OCI-LY1 (cell line): ENCODE measurements around the gene MARCHF9.

Experiments used
- H2AFZ ChIP-seq: fragments of 200-600 bp; sonication (generic), shearing (Covaris generic); 2 replicates; pipeline ENCODE4 v1.6.0; 2014; ENCODE audit warnings: antibody characterized with exemption, mild to moderate bottlenecking, low read length
- H3F3A ChIP-seq: fragments of 200-600 bp; sonication (generic), shearing (Covaris generic); 2 replicates; pipeline ENCODE4 v1.6.0; 2014; ENCODE audit warnings: mild to moderate bottlenecking, antibody characterized with exemption, low read length, moderate library complexity; ENCODE audit not compliant: insufficient read depth
- H3K27ac ChIP-seq: fragments of 200-600 bp; sonication (generic); 2 replicates; pipeline ENCODE4 v1.5.1; 2014; ENCODE audit warnings: low read length, mixed run types, mild to moderate bottlenecking, low read depth; ENCODE audit not compliant: poor library complexity, severe bottlenecking
- H3K27me3 ChIP-seq: fragments of 200-600 bp; sonication (generic); 2 replicates; pipeline ENCODE4 v1.6.0; 2014; ENCODE audit warnings: antibody characterized with exemption, mild to moderate bottlenecking, low read length, moderate library complexity; ENCODE audit not compliant: insufficient read depth
- H3K36me3 ChIP-seq: fragments of 200-600 bp; sonication (generic); 2 replicates; pipeline ENCODE4 v1.6.1; 2014; ENCODE audit warnings: mild to moderate bottlenecking, antibody characterized with exemption, low read length, moderate library complexity, mixed read lengths; ENCODE audit not compliant: insufficient read depth
- H3K4me1 ChIP-seq: fragments of 200-600 bp; sonication (generic); 2 replicates; pipeline ENCODE4 v1.5.1; 2014; ENCODE audit warnings: mild to moderate bottlenecking, low read length, moderate library complexity; ENCODE audit not compliant: insufficient read depth, severe bottlenecking
- H3K4me2 ChIP-seq: fragments of 200-600 bp; sonication (generic), shearing (Covaris generic); 2 replicates; pipeline ENCODE4 v1.6.1; 2014; ENCODE audit warnings: low read length
- H3K4me3 ChIP-seq: fragments of 200-600 bp; sonication (generic); 2 replicates; pipeline ENCODE4 v1.5.1; 2014; ENCODE audit warnings: low read length, low read depth, mild to moderate bottlenecking, mixed read lengths; ENCODE audit not compliant: poor library complexity, severe bottlenecking
- H3K79me2 ChIP-seq: fragments of 200-600 bp; shearing (Covaris generic); 2 replicates; pipeline ENCODE4 v1.6.1; 2016; ENCODE audit warnings: mixed run types, low read length, mixed read lengths; ENCODE audit not compliant: insufficient read depth
- H3K9ac ChIP-seq: fragments of 200-600 bp; sonication (generic), shearing (Covaris generic); 2 replicates; pipeline ENCODE4 v1.6.1; 2014; ENCODE audit warnings: mild to moderate bottlenecking, low read length, mixed read lengths
- H3K9me2 ChIP-seq: fragments of 200-600 bp; sonication (generic), shearing (Covaris generic); 2 replicates; pipeline ENCODE4 v1.6.1; 2014; ENCODE audit warnings: low read depth, mild to moderate bottlenecking, low read length, mixed read lengths
- H3K9me3 ChIP-seq: fragments of 200-600 bp; shearing (Covaris generic); 2 replicates; pipeline ENCODE4 v1.6.1; 2014; ENCODE audit warnings: low read length, mixed read lengths
- H4K20me1 ChIP-seq: fragments of 200-600 bp; sonication (generic), shearing (Covaris generic); 2 replicates; pipeline ENCODE4 v1.6.0; 2016; ENCODE audit warnings: mild to moderate bottlenecking, low read length; ENCODE audit not compliant: insufficient read depth
- CTCF ChIP-seq: fragments of 200-600 bp; sonication (generic), shearing (Covaris generic); IDR thresholded peaks from 2 replicates; pipeline ENCODE4 v1.5.1; 2017; ENCODE audit warnings: mild to moderate bottlenecking, antibody characterized with exemption, low read length, moderate library complexity, mixed read lengths
- EZH2 ChIP-seq: fragments of 200-600 bp; sonication (generic), shearing (Covaris generic); IDR thresholded peaks from 2 replicates; pipeline ENCODE4 v1.8.0; 2017; ENCODE audit warnings: borderline replicate concordance, mixed run types, mild to moderate bottlenecking, antibody characterized with exemption, low read length, moderate library complexity, mixed read lengths

Gene MARCHF9

GRCh38 chr12:57722716-57723629 is 31.9 kb upstream of the MARCHF9 start:
- H3K36me3 ChIP-seq: peaks cover 59% of the 10 kb centered on the region
- H3K9me2 ChIP-seq: no peaks in the 10 kb centered on the region
- H3F3A ChIP-seq: peaks cover 3% of the 10 kb centered on the region
- H3K27me3 ChIP-seq: no peaks in the 10 kb centered on the region
- TF ChIP-seq CTCF (no peak), EZH2 (no peak)
- H3K27ac ChIP-seq: no peak overlapping the region
- no peak overlapping the region for H3K9ac ChIP-seq
- H4K20me1 ChIP-seq: no peaks in the 10 kb centered on the region
- no peaks in the 10 kb centered on the region for H3K79me2 ChIP-seq
- H3K4me2 ChIP-seq: no peak overlapping the region
- no peak overlapping the region for H2AFZ ChIP-seq
- peaks cover 4% of the 10 kb centered on the region for H3K4me1 ChIP-seq
- no peak overlapping the region for H3K4me3 ChIP-seq
- H3K9me3 ChIP-seq: no peaks in the 10 kb centered on the region

GRCh38 chr12:57723630-57723962 is 31.3 kb upstream of the MARCHF9 start:
- Histone ChIP-seq H3K9me3 (no peaks in the 10 kb centered on the region), H3K4me2 (no peak overlapping the region), H3K4me1 (peaks cover 4% of the 10 kb centered on the region), H3K36me3 (peaks cover 55% of the 10 kb centered on the region), H3K9ac (no peak overlapping the region), H3K27ac (no peak overlapping the region), H3K4me3 (no peak overlapping the region), H3F3A (peaks cover 3% of the 10 kb centered on the region), H2AFZ (no peak overlapping the region), H3K9me2 (no peaks in the 10 kb centered on the region), H3K27me3 (no peaks in the 10 kb centered on the region), H4K20me1 (no peaks in the 10 kb centered on the region), H3K79me2 (no peaks in the 10 kb centered on the region)
- no peak for TF ChIP-seq EZH2
- no peak for TF ChIP-seq CTCF

- Histone ChIP-seq H3K9ac (no peak overlapping the region), H3K36me3 (peaks cover 49% of the 10 kb centered on the region), H2AFZ (no peak overlapping the region), H3K27ac (peak overlapping the region; percentile 51), H3K4me3 (no peak overlapping the region), H3K4me2 (no peak overlapping the region), H4K20me1 (no peaks in the 10 kb centered on the region), H3K79me2 (no peaks in the 10 kb centered on the region), H3K27me3 (no peaks in the 10 kb centered on the region), H3K9me2 (no peaks in the 10 kb centered on the region), H3K4me1 (peaks cover 4% of the 10 kb centered on the region), H3F3A (peaks cover 3% of the 10 kb centered on the region), H3K9me3 (no peaks in the 10 kb centered on the region)
- TF ChIP-seq CTCF: no peak
- no peak for TF ChIP-seq EZH2
Observed at GRCh38 chr12:57724003-57724935, 30.6 kb upstream of the MARCHF9 start.
